Left ventricle myocardium superior (tissue), 1 donor: ENCODE data around the gene KRT84. TPM values are rescaled to one million over a fixed set of nuclear protein-coding genes. Genes with fewer than 3 reads are reported as not detected.

Experiments
- ATAC-seq: fragments of 200-7000 bp; cut with Tn5 transposase; one replicate; pipeline ENCODE4 v1.9.1; 2020; ENCODE audit warnings: mild to moderate bottlenecking, moderate library complexity
- DNase-seq: peaks from one replicate; pipeline ENCODE4 v3.0.0-alpha.2; 2020
- intact Hi-C: fragments of 100-400 bp; cut with micrococcal nuclease; formaldehyde crosslinking; loops from one replicate; pipeline ENCODE4 v1.11.0; 2022
- total RNA-seq: library from RNA; stranded (reverse); fragmentation: NEBNext Ultra II Directional; extraction: Animal tissue kit (Norgen Biotek cat#: 25700); gene quantifications from one replicate; pipeline ENCODE4 v1.2.1, GENCODE V29; 2021
- donor health status: DM: no; HTN: yes; CAD: no; lungs with severe emphysema.

The KRT84 gene
- total RNA-seq, 1 donor from 2014 or later = not detected

DNA sequence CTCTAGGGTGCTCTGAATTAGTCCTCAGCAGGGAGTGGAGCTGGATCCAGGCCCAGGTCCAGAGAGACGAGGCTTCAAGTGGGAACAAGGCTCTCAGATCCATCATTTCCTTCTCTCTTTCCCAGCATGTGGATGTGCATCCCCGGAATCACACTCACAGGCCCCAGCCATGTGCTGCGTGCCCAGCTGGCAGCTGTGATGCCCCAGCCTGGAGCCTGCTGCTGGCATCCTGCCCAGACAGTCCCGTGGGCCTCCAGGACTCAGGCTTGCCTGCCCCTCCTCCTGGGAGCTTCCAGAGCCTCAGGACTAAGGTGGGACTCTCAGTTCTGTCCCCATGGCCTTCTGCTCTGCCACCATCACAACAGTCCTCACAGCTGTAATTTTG lies 6.2 kb upstream of the KRT84 start:
- intact Hi-C loops = no loop called here
- DNase-seq (peak; percentile 89), ATAC-seq (peak; percentile 96)

DNA sequence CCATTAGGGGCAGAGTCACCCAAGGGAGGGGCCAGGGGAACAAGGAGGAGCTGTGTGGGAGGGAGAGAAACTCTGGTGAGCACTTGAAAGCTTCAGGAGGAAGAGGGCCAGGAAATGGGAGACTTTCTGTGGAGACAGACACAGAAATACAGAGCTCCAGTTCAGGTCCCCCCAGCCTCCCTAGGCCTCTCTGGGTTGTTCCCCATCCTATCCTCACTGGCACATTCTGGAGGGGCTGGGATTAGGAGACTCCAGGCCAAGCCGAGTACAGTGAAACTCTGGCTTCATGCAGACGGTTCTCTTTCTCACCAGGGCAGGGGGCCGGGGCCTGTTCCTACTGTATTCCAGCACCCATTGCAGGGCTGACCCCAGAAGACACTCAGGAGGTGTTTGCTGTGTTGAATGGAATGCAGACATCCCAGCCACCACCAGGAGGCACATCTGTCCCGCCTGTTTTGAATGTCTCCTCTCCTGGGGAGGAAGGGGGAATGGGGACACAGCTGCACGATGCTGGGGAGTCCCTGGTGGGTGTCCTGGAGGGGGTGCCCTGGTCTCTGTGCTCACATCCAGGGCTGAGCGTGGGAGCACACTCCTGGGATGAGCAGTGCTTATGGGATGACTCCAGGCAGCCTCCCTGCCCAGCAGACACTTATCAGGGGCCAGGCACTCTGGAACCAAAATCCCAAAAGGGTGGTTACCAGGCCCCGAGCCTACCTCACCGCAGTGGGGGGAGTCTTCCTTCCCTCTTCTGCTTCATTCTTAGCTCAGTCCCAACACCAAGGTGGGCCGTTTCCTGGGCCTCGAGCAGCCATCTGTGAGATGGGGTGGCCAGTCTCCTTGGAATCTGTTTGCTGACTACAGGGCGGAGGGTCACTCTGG lies 5.5 kb upstream of the KRT84 start:
- DNase-seq (no peak), ATAC-seq (peak; percentile 7)
- intact Hi-C loops = no loop called here

DNA sequence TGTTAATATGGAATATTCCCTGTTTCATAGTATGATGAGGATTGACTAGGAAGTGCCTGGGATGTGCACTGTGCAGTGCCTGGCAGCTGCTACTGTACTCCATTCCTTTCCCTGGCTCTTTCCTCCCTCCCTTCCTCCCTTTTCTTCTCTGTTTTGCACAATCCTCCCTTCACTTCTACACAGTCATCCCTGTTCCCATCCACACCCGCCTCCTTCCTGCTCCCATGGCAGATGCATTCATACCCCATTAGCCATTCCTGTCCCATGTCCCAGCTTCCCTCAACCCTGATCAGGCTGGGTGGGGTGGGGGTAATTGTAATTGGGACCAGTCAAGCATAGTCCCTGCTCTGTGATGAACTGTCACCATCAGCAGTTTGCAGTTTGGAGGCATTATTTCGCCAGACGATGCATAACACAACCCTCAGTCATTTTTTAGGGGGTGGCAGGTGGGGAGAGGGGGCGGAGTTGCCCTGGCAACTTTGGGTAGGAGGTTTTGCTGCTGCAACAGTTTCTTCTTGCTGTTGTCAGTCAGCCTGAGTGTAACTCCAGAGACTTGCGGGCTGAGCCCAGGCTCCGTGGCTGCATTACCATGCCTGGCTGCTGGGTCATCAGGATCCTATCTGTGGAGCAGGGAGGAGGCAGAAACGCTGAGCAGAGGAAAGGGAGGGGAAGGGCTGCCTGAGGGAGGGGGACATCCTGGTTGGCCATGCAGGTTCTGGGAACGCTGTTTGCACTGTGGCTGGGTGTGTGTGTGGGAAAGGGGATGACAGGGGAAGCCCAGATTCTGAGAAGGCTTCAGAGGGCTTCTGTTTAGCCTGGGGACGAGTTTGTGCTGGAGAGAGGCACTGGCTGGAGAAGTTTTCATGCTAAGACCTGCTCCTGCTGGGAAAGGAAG lies 4.1 kb upstream of the KRT84 start:
- DNase-seq (no peak), ATAC-seq (no peak)
- intact Hi-C loops = no loop called here

DNA sequence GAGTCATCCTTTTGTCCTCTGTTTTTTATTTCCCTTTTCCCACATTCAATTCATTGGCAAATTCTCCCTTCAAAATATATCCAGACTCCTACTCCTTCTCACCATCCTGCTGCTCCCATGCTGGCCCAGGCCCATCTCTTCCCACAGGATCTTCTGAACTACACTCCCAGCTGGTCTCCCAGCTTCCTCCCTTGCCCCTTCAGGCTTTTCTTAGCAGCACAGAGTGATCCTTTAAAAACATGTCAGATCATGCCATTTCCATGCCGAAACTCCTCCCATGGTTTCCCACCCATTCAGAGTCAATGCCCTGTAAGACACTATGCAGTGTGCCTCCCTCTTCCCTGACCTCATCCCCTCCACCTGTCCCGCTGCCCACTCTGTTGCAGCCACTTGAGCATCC lies 2.4 kb upstream of the KRT84 start:
- no peak for ATAC-seq
- no peak for DNase-seq

DNA sequence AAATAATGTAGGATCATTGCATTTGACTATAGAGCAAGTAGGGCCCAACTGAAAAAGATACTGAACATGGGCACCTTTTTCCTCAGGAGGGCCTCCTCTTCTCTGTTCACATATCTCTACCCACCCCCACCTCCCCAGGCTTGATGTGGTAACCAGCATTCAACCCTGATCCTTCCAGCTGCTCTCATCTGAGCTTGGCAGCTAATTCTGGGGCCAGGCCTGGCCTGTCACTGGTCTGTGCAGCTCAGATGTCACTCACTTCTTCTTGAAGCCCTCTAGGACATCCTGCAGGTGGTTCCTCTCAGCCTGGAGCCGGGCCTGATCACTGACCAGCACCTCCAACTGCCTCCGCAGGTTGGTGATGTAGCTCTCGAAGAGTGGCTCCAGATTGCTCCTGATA lies 2.1 kb downstream of the KRT84 start:
- DNase-seq = no peak
- no peak for ATAC-seq
- intact Hi-C loops = loop anchor here (5.0 kb wide), 1 partner anchor 124 kb away; no protein-coding TSS in a partner anchor

More for the DNA sequence above, 2.4 kb upstream of the KRT84 start:
- intact Hi-C loops = no loop called here

DNA sequence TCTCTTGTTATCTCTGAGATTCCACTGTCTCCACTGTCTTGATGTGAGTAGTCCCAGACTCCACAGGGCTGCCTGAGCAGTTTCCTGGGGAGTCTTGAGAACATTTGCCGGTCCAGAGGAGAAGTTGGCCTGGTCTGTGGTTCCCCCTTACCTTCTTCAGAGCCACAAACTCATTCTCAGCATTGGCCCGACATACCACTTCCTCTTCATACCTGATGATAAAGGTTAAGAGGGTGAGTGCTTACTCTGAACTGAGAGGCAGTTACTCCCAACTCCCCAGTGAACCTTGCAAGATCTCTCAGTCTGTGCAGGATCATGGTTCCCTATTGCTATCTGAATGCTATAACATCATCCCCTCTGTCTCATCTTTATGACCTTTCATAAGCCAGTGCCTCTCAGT lies 2.6 kb downstream of the KRT84 start:
- DNase-seq (no peak), ATAC-seq (no peak)
- intact Hi-C loops = loop anchor here (5.0 kb wide), 1 partner anchor 124 kb away; no protein-coding TSS in a partner anchor

DNA sequence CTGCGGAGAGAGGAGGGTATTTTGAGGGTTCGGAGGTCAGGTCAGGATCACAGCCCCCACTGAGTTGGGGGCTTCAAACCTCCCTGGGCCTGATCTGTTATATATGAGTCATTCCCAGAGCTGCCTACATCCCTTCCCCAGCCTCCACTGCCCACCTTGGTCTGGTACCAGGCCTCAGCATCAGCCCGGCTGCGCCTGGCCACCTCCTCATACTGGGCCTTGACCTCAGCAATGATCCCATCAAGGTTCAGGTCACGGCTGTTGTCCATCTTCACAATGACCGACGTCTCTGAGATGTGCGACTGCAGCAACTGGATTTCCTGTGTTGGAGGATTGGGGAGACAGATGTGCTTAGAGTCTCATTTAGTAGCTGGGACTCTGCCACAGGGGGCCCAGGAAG lies 4.2 kb downstream of the KRT84 start:
- no peak for ATAC-seq
- intact Hi-C loops = loop anchor here (5.0 kb wide), 1 partner anchor 126 kb away; no protein-coding TSS in a partner anchor

DNA sequence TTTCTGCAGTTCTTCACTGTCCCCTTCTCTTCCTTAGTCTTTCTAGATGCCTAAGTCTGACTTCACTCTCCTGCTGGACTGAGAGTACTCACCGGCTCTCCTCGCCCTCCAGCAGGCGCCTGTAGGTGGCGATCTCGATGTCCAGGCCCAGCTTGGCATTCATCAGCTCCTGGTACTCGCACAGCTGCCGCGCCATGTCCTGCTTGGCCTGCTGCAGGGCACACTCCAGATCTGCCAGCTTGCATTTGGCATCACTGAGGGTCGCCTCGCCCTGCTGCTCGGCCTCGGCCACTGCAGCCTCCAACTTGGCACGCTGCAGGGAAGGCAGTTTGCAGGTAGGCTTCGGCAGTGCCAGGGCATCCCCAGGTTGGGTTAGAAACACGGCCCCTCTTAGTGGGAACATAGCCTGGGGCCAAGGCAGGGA lies 5.2 kb downstream of the KRT84 start:
- ATAC-seq = peak; percentile 52
- intact Hi-C loops = loop anchor here (5.0 kb wide), 1 partner anchor 127 kb away; no protein-coding TSS in a partner anchor
- DNase-seq = peak; percentile 50

More for the DNA sequence above, 4.2 kb downstream of the KRT84 start:
- no peak for DNase-seq

DNA sequence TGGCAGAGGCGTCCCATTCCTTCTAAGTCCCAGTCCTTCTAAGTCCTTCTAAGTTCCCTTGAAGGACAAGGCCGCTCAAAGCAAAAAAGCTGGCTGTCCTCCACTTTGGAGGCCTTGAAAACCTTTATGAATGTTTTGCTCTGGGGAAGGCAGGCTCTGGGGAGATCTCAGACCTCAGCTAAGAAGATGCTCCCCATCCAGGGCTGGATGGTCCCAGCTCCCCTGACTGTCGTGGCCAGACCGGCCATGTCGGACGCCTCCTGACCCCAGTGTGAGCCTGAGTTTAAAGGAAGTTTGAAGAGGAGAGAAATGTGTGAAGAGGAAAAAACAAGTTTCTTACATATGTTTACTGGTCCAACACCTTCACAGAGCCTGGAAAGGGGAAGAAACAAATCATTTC lies 5.9 kb downstream of the KRT84 start:
- intact Hi-C loops = loop anchor here (10.0 kb wide), 1 partner anchor 495 kb away; no protein-coding TSS in a partner anchor
- no peak for DNase-seq
- no peak for ATAC-seq

DNA sequence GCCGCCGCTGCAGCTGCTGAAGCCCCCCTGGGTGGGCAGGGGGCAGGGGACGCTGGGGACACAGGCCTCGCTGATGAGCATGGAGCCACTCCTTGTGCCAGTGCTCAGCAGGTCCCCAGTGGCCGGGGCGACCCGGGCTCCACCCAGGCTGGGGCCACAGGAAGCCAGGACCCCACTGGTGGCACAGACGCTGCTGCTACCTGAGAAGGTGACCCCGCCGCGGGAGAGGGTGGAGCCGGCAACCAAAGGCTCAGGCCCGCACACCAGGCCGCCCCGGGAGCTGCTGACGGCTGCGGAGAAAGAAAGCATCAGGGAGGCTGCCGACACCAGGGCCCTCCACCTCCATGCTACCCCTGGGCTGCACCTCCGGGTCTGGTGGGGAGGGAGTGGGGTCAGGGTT lies 7.4 kb downstream of the KRT84 start:
- intact Hi-C loops = loop anchor here (10.0 kb wide), 1 partner anchor 497 kb away; no protein-coding TSS in a partner anchor
- ATAC-seq = no peak
- no peak for DNase-seq

DNA sequence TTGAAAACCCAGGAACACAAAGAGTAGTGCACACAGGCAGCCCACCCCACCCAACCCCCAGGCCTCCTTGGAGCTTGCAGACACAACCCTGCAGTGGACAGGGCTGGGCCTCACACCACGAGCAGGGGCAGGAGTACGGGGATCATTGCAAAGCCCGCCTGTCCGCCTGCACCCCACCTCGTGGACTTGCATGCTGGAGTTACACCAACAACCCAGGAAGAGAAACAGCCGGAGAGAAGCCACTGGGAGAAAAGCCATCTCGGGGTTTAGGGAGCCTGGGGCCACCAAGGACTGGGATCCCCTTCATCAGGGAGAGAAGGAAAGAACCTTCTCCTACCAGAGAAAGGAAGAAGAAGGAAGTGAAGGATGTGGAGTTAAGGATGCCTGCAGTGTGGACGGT lies 8.2 kb downstream of the KRT84 start:
- ATAC-seq = no peak
- intact Hi-C loops = loop anchor here (10.0 kb wide), 1 partner anchor 498 kb away; no protein-coding TSS in a partner anchor
- no peak for DNase-seq

DNA sequence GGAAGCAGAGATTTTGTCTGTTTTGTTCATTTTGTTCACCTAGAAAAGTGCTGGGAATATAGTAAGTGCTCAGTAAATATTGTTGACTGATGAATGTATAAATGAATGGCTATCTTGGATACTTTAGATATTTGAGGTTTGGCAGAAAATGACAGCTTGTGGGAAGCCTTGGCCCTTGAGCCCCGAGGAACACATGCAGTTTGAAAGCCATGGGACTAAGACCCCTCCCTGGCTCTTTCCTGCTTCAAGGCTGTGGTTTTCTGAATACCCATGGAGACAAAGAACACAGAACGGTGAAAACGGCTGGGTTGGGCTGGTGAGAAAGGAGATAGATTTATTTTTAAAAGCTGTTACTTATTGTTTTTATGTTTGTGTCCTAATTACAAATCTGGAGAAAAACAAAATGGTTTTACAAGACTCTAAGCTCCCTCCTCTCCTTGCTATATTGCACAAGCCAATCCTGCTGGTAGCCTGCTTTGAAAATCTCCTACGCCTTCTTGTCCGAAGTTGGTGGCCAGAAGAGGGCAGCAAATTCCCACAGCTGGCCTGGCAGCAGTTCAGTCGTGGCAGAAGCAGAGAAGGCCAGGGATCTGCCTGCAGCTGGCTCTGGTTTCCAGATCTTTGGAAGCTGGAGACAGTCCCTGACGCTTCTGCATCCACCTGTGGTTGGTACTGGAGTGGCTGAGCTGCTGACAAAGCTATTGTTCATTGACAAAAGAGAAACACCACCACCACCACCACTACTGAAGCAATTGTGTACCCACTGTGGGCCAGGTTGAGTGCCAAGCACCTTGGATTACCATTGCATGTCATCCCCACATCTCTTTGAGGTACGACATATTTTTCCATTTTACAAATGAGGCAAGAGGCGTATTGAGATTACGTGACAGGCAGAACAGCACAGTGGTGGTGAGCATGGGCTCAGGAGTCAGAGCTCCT lies 13.0 kb downstream of the KRT84 start:
- DNase-seq = peak; percentile 85
- peak; percentile 90 for ATAC-seq
- intact Hi-C loops = loop anchor here (10.0 kb wide), 1 partner anchor 502 kb away; no protein-coding TSS in a partner anchor

DNA sequence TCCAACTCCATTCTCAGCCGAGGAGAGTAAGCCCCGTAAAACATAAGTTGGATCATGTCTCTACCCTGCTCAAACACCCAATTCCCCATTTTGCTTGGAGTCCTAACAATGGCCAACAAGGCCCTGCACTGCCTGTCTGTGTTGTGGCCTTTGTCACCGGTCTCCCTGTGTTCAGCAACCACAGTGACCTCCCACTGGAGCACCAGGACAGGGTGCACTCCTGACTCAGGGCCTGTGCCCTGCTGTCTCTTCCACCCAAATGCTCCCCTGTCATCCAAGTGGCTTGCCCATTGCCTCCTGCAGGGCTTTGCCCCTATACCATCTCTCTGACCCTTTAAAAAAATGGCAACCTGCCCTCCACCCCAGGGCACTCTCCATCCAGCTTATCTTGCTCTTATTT lies 13.7 kb downstream of the KRT84 start:
- ATAC-seq (no peak), DNase-seq (no peak)
- intact Hi-C loops = loop anchor here (10.0 kb wide), 1 partner anchor 503 kb away; no protein-coding TSS in a partner anchor

DNA sequence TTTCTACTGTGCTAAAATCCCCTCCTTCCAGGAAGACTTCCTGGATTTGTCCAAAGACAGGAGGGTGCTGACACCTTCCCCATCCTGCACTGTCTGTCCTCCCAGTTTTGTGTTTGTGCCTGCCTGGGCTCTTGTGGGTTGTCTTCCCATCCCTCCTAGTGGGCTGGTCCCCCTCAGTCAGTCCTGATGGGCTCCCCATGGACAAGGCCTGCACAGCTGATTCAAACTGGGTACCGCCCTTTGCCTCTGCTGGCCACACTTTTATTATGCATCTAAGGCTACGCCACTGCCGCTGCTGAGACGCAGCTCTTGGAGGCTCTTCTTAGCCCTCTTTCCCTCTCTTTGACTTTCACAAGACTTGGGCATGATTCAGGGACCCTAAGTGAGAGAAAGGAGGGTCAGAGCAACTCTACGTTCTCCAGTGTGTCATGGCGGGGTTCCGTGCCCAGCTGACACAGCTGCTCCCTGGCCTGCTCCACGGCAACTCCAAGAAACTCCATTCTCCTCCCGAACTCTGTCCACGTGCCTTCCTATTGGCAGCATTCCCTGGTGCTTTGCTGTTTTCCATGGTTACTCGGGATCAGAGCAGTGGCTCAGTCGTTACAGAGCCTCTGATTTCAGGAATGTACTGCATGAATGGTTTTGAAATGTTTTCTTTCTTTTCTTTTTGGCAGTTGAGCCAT lies 14.4 kb downstream of the KRT84 start:
- DNase-seq (peak; percentile 55), ATAC-seq (peak; percentile 86)
- intact Hi-C loops = loop anchor here (10.0 kb wide), 1 partner anchor 504 kb away; no protein-coding TSS in a partner anchor

DNA sequence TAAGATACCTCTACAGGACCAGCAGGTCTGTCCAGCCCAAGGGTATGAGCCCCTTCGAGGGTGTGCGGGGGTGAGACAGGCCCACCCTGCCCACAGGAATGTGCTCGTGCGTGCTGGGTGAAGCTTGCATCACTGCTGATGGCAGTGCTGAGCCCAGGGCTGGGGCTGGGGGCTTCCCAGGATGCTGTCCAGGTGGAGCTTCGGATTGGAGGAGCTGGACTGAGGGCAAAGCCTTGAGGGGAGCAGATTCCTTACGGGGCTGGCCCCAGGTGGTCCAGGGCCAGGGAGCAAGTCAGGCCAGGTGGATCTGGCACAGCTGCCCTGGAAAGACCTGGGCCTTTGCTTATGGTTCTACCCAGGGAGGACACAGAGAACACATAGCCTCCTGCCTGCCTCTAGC lies 15.6 kb downstream of the KRT84 start:
- ATAC-seq (no peak), DNase-seq (no peak)
- intact Hi-C loops = loop anchor here (10.0 kb wide), 1 partner anchor 505 kb away; no protein-coding TSS in a partner anchor

DNA sequence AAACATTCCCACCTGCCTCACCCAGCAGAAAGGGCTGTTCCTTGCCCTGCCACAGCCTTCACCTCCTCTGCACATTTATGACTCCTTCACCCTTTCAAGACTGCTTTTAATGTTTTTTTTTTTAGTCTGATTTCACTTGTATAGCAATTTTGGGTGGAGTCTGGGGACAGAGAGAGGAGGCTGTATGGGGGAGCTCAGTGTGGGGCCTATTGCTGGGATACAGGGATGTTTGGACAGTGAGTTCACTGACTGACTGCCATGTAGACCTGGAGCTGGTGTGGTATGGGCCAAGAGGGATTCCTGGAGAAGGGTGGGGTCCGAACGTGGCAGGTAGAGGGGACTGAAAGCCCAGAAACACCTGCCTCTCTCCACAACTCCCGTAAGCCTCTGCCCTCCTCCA lies 16.2 kb downstream of the KRT84 start:
- intact Hi-C loops = no loop called here
- no peak for DNase-seq

DNA sequence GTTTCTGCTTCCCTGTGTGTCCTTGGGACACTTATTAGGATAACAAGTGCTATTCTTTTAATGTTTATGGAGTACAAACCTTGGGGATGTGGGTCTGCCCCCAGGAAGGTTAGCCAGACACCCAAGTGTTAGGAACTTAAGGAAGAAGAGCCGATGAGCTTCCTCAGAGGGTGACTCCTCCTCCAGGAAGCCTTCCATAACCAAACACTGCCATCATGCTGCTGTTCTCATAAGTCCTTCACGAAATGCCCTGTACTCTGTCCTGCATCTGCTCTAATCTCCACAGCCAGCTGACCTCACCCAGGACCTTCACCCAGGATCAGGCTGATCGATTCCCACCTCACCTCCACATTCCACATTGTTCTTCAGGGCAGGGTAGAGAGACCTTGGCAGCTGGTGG lies 16.9 kb downstream of the KRT84 start:
- ATAC-seq (no peak), DNase-seq (no peak)
- intact Hi-C loops = no loop called here

More for the DNA sequence above, 16.2 kb downstream of the KRT84 start:
- no peak for ATAC-seq

DNA sequence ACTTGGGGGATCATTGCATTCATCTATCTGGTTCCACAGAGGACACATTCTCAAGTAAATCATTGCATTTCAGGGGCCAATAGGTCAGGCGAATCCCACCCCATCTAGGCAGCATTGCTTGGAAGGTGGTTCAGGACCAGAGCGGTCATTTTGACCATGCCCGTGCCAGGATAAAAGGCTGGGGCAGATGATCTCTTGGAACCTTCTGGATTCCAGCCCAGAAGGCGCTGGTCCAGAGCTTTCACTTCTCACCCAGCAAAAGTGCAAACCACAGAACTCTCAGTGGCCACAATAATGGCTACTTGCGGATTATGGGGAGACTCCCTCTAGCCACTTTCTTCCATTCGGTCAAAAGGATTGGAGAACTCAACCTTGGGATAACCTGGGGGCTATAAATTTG lies 17.6 kb downstream of the KRT84 start:
- intact Hi-C loops = no loop called here
- ATAC-seq = no peak
- DNase-seq = no peak
